Mesenchymal stem cell (in vitro differentiated cells and primary cell): ENCODE data around the gene PON2.
"Not testable (repeated sequence)": the region's sequence is repeated elsewhere in the genome, so short reads cannot be mapped to it uniquely, and the experiment has no call there.

Experiments
- DNase-seq: peaks from one replicate; pipeline ENCODE4 v3.0.0-alpha.2; 2013
- H2AFZ ChIP-seq: one replicate; pipeline ENCODE4 v1.6.1; 2013; ENCODE audit warnings: low read depth, mild to moderate bottlenecking, control low read depth, inconsistent platforms, low read length, moderate library complexity
- H2AK5ac ChIP-seq: 2 replicates; pipeline ENCODE4 v1.6.1; 2013; ENCODE audit warnings: low read length, moderate library complexity, mild to moderate bottlenecking, inconsistent platforms; ENCODE audit not compliant: severe bottlenecking
- H2BK120ac ChIP-seq: one replicate; pipeline ENCODE4 v1.6.1; 2013; ENCODE audit warnings: low read depth, mild to moderate bottlenecking, inconsistent platforms, low read length, moderate library complexity
- H2BK12ac ChIP-seq, 2 experiments: one replicate each; pipeline ENCODE4 v1.6.1; 2013; ENCODE audit warnings: inconsistent platforms in 2 of 2, low read length in 2 of 2, mild to moderate bottlenecking in 2 of 2, moderate library complexity in 2 of 2, control low read depth in 1 of 2
- H2BK15ac ChIP-seq: one replicate; pipeline ENCODE4 v1.6.1; 2013; ENCODE audit warnings: mild to moderate bottlenecking, low read depth, inconsistent platforms; ENCODE audit not compliant: poor library complexity, severe bottlenecking
- H2BK5ac ChIP-seq: 2 replicates; pipeline ENCODE4 v1.6.1; 2013; ENCODE audit warnings: low read depth, mild to moderate bottlenecking, low read length, control low read depth, inconsistent platforms; ENCODE audit not compliant: poor library complexity, severe bottlenecking
- H3K14ac ChIP-seq, 2 experiments: one replicate each; pipeline ENCODE4 v1.6.1; 2013; ENCODE audit warnings: inconsistent platforms in 2 of 2, low read length in 2 of 2, control low read depth in 1 of 2, mild to moderate bottlenecking in 1 of 2, moderate library complexity in 1 of 2
- H3K18ac ChIP-seq, 2 experiments: one replicate each; pipeline ENCODE4 v1.6.1; 2013; ENCODE audit warnings: inconsistent platforms in 2 of 2, low read length in 2 of 2, control low read depth in 1 of 2, low read depth in 1 of 2, mild to moderate bottlenecking in 1 of 2
- H3K23ac ChIP-seq, 2 experiments: one replicate each; pipeline ENCODE4 v1.6.1; 2013; ENCODE audit warnings: inconsistent platforms in 2 of 2, low read length in 2 of 2, mild to moderate bottlenecking in 2 of 2, moderate library complexity in 2 of 2, control low read depth in 1 of 2
- H3K27ac ChIP-seq: 2 replicates; pipeline ENCODE4 v1.5.1; 2013; ENCODE audit warnings: mild to moderate bottlenecking, moderate library complexity, low read length, control low read depth, inconsistent platforms; ENCODE audit not compliant: poor library complexity, severe bottlenecking
- H3K27me3 ChIP-seq, 2 experiments: 2 replicates each; pipeline versions ENCODE4 v1.6.1 to v1.7.0; 2013; ENCODE audit warnings: low read length in 2 of 2, mild to moderate bottlenecking in 2 of 2, moderate library complexity in 2 of 2, control low read depth in 1 of 2, inconsistent platforms in 1 of 2; ENCODE audit not compliant: control insufficient read depth in 1 of 2, insufficient read depth in 1 of 2
- H3K36me3 ChIP-seq, 2 experiments: 2 replicates each; pipeline versions ENCODE4 v1.6.1 to v1.7.0; 2013; ENCODE audit warnings: low read length in 2 of 2, control low read depth in 1 of 2, inconsistent platforms in 1 of 2, low read depth in 1 of 2, mild to moderate bottlenecking in 1 of 2; ENCODE audit not compliant: insufficient read depth in 2 of 2, control insufficient read depth in 1 of 2
- H3K4ac ChIP-seq, 2 experiments: one replicate each; pipeline ENCODE4 v1.6.1; 2013; ENCODE audit warnings: inconsistent platforms in 2 of 2, low read length in 2 of 2, mild to moderate bottlenecking in 2 of 2, moderate library complexity in 2 of 2, control low read depth in 1 of 2, low read depth in 1 of 2
- H3K4me1 ChIP-seq: 2 replicates; pipeline ENCODE4 v1.6.1; 2013; ENCODE audit warnings: low read depth, low read length, control low read depth; ENCODE audit not compliant: control insufficient read depth, insufficient read depth
- H3K4me2 ChIP-seq: 2 replicates; pipeline ENCODE4 v1.6.1; 2013; ENCODE audit warnings: low read length, mild to moderate bottlenecking, inconsistent platforms; ENCODE audit not compliant: poor library complexity, severe bottlenecking
- H3K4me3 ChIP-seq, 2 experiments: 2 replicates each; pipeline versions ENCODE4 v1.5.1 to v1.7.0; 2013; ENCODE audit warnings: low read length in 2 of 2, mild to moderate bottlenecking in 2 of 2, control low read depth in 1 of 2, low read depth in 1 of 2; ENCODE audit not compliant: insufficient read depth in 1 of 2
- H3K79me1 ChIP-seq: replicated peaks from 2 replicates; pipeline ENCODE4 v1.6.1; 2013; ENCODE audit warnings: mild to moderate bottlenecking, control low read depth, low read length, inconsistent platforms; ENCODE audit not compliant: poor library complexity, severe bottlenecking
- H3K9ac ChIP-seq: 2 replicates; pipeline ENCODE4 v1.7.0; 2013; ENCODE audit warnings: mild to moderate bottlenecking, low read length, moderate library complexity
- H3K9me3 ChIP-seq: 2 replicates; pipeline ENCODE4 v1.7.0; 2013; ENCODE audit warnings: mild to moderate bottlenecking, low read length; ENCODE audit not compliant: control insufficient read depth
- H4K8ac ChIP-seq: one replicate; pipeline ENCODE4 v1.6.1; 2013; ENCODE audit warnings: inconsistent platforms, mild to moderate bottlenecking, low read length, moderate library complexity
- H4K91ac ChIP-seq: one replicate; pipeline ENCODE4 v1.6.1; 2013; ENCODE audit warnings: mild to moderate bottlenecking, low read length, inconsistent platforms
- WGBS: methylation state at CpG from one replicate; pipeline ENCODE4 v1.1.7; 2013; ENCODE audit warnings: mixed read lengths; 5-methylcytosine and 5-hydroxymethylcytosine counted together

Gene PON2

GRCh38 chr7:95391761-95392160 lies 43.1 kb downstream of the PON2 start:
- Histone ChIP-seq H4K91ac (no peak overlapping the region), H3K14ac (no peak overlapping the region), H3K27me3 (peaks cover 0 to 16% of the 10 kb centered on the region in 2 experiments), H2AFZ (no peak overlapping the region), H3K4me1 (no peaks in the 10 kb centered on the region), H3K4ac (no peak overlapping the region), H3K4me2 (no peak overlapping the region), H3K9ac (no peak overlapping the region), H2BK15ac (no peak overlapping the region), H3K9me3 (no peaks in the 10 kb centered on the region), H3K18ac (no peak overlapping the region), H2BK5ac (no peak overlapping the region), H2AK5ac (no peak overlapping the region), H4K8ac (no peak overlapping the region), H2BK120ac (no peak overlapping the region), H3K23ac (no peak overlapping the region), H2BK12ac (no peak overlapping the region), H3K27ac (no peak overlapping the region), H3K79me1 (no peaks in the 10 kb centered on the region), H3K36me3 (no peaks in the 10 kb centered on the region), H3K4me3 (no peak overlapping the region)
- no peak for DNase-seq
- WGBS: 83% methylated on average over 1 of the region's 2 CpGs

DNA sequence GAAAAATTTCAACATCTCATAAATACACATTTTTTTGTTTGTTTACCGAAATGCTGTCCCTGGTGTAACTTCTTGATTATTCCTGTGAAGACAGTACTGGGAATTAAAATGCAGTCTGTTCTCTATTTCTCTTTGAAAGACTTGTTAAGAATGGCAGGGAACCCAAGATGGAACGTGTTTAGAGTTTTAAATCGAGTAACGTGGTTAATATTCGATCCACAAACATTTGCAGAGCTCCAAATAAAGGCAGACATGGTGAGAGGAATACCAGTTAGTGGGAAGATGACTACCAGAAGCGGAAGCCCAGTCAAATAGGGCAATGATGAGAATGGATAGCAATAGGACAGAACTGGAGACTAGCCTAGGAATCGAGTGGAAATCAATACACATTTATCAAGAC lies 45.3 kb downstream of the PON2 start:
- Histone ChIP-seq H3K27me3 (peaks cover 0 to 3% of the 10 kb centered on the region in 2 experiments), H3K36me3 (no peaks in the 10 kb centered on the region), H2AFZ (no peak overlapping the region), H3K79me1 (no peaks in the 10 kb centered on the region), H3K27ac (no peak overlapping the region), H4K91ac (no peak overlapping the region), H3K9me3 (no peaks in the 10 kb centered on the region), H4K8ac (no peak overlapping the region), H3K4ac (no peak overlapping the region), H2BK12ac (no peak overlapping the region), H2BK120ac (no peak overlapping the region), H2BK15ac (no peak overlapping the region), H3K4me1 (no peaks in the 10 kb centered on the region), H3K14ac (no peak overlapping the region), H3K23ac (no peak overlapping the region), H2BK5ac (no peak overlapping the region), H2AK5ac (no peak overlapping the region), H3K4me2 (no peak overlapping the region), H3K18ac (no peak overlapping the region), H3K9ac (no peak overlapping the region), H3K4me3 (no peak overlapping the region)
- WGBS: 85% methylated on average over 7 of the region's 7 CpGs
- no peak for DNase-seq

DNA sequence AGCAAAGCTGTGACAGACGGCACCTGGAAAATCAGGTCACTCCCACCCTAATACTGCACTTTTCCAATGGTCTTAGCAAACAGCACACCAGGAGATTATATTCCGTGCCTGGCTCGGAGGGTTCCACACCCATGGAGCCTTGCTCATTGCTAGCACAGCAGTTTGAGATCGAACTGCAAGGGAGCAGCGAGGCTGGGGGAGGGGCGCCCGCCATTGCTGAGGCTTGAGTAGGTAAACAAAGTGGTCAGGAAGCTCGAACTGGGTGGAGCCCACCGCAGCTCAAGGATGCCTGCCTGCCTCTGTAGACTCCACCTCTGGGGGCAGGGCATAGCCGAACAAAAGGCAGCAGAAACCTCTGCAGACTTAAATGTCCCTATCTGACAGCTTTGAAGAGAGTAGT lies 55.4 kb downstream of the PON2 start:
- H3K27me3 ChIP-seq, H3K4ac ChIP-seq, H2BK5ac ChIP-seq, H4K91ac ChIP-seq, H4K8ac ChIP-seq, H2BK15ac ChIP-seq, H3K27ac ChIP-seq, H3K23ac ChIP-seq, H3K4me2 ChIP-seq, DNase-seq, H2AK5ac ChIP-seq, H2BK12ac ChIP-seq, H3K79me1 ChIP-seq, H2AFZ ChIP-seq, H2BK120ac ChIP-seq, H3K36me3 ChIP-seq, H3K4me1 ChIP-seq, H3K9ac ChIP-seq, H3K14ac ChIP-seq, H3K9me3 ChIP-seq, H3K18ac ChIP-seq, H3K4me3 ChIP-seq: not testable (repeated sequence)
- WGBS: 93% methylated on average over 10 of the region's 10 CpGs

DNA sequence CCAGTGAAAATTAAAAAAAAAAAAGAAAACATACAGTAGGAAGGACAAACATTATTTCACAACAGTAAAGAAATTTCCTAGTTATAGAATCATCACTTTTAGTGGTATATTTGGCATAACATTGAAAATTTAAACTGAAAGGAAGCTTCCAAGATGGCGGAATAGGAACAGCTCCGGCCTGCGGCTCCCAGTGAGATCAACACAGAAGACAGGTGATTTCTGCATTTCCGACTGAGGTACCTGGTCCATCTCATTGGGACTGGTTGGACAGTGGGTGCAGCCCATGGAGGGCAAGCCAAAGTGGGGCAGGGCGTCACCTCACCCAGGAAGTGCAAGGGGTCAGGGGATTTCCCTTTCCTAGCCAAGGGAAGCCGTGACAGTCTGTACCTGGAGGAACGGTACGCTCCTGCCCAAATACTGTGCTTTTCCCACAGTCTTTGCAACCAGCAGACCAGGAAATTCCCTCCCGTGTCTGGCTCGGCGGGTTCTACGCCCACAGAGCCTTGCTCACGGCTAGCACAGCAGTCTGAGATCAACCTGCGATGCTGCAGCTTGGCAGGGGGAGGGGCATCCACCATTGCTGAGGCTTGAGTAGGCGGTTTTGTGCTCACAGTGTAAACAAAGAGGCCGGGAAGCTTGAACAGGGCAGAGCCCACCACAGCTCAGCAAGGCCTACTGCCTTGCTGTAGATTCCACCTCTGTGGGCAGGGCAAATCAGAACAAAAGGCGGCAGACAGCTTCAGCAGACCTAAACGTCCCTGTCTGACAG lies 58.0 kb downstream of the PON2 start:
- Histone ChIP-seq H4K91ac (no peak overlapping the region), H3K14ac (no peak overlapping the region), H2BK5ac (no peak overlapping the region), H3K79me1 (no peaks in the 10 kb centered on the region), H3K4ac (no peak overlapping the region), H3K4me1 (no peaks in the 10 kb centered on the region), H3K18ac (no peak overlapping the region), H2BK120ac (no peak overlapping the region), H3K9me3 (no peaks in the 10 kb centered on the region), H2AK5ac (no peak overlapping the region), H3K36me3 (peaks cover 0 to 4% of the 10 kb centered on the region in 2 experiments), H3K9ac (no peak overlapping the region), H3K23ac (no peak overlapping the region), H4K8ac (peak overlapping the region; percentile 41), H3K4me2 (no peak overlapping the region), H3K4me3 (no peak overlapping the region), H2BK15ac (no peak overlapping the region), H2BK12ac (no peak overlapping the region), H2AFZ (no peak overlapping the region), H3K27ac (no peak overlapping the region), H3K27me3 (no peaks in the 10 kb centered on the region)
- no peak for DNase-seq
- 85% methylated on average over 18 of the region's 18 CpGs for WGBS
